Endodermal cell (in vitro differentiated cells): Measurements from ENCODE around the gene NAPSA. TPM values are rescaled to one million over a fixed set of nuclear protein-coding genes. Genes with fewer than 3 reads are reported as not detected.

ENCODE experiments used
- DNase-seq: peaks from one replicate; pipeline ENCODE4 v3.0.0-alpha.2; 2017
- H3K27ac ChIP-seq: 2 replicates; pipeline ENCODE4 v1.5.1; 2013; ENCODE audit warnings: mild to moderate bottlenecking, low read depth, low read length, moderate library complexity
- H3K27me3 ChIP-seq: 2 replicates; pipeline ENCODE4 v1.6.1; 2013; ENCODE audit warnings: mild to moderate bottlenecking, low read length, moderate library complexity; ENCODE audit not compliant: insufficient read depth, control insufficient read depth, poor library complexity, severe bottlenecking
- H3K36me3 ChIP-seq: 2 replicates; pipeline ENCODE4 v1.7.0; 2013; ENCODE audit warnings: mild to moderate bottlenecking, low read length, moderate library complexity; ENCODE audit not compliant: control insufficient read depth, insufficient read depth
- H3K4me1 ChIP-seq: one replicate; pipeline ENCODE4 v1.7.0; 2013; ENCODE audit warnings: low read length; ENCODE audit not compliant: control insufficient read depth, insufficient read depth
- H3K4me3 ChIP-seq: 2 replicates; pipeline ENCODE4 v1.5.1; 2013; ENCODE audit warnings: mild to moderate bottlenecking, low read length, moderate library complexity
- H3K9ac ChIP-seq: 2 replicates; pipeline ENCODE4 v1.6.1; 2013; ENCODE audit warnings: mild to moderate bottlenecking, low read length, moderate library complexity; ENCODE audit not compliant: poor library complexity, severe bottlenecking; ENCODE audit errors: extremely low read depth
- H3K9me3 ChIP-seq: 2 replicates; pipeline ENCODE4 v1.6.1; 2013; ENCODE audit warnings: mild to moderate bottlenecking, low read length, moderate library complexity; ENCODE audit not compliant: control insufficient read depth
- H3K27ac Mint-ChIP-seq: 2 replicates; pipeline ENCODE4 v1.8.0; 2020; ENCODE audit warnings: mixed read lengths
- H3K27me3 Mint-ChIP-seq: 2 replicates; pipeline ENCODE4 v1.8.0; 2021; ENCODE audit warnings: mild to moderate bottlenecking, mixed read lengths; ENCODE audit not compliant: insufficient read depth
- H3K36me3 Mint-ChIP-seq: 2 replicates; pipeline ENCODE4 v1.8.0; 2020; ENCODE audit warnings: low read depth, mixed read lengths
- H3K4me1 Mint-ChIP-seq: 2 replicates; pipeline ENCODE4 v1.8.0; 2020; ENCODE audit warnings: mixed read lengths
- H3K4me3 Mint-ChIP-seq: 2 replicates; pipeline ENCODE4 v1.8.0; 2020; ENCODE audit warnings: mild to moderate bottlenecking, moderate library complexity, mixed read lengths
- H3K9me3 Mint-ChIP-seq: 2 replicates; pipeline ENCODE4 v1.8.0; 2020; ENCODE audit warnings: mild to moderate bottlenecking, mixed read lengths
- CTCF ChIP-seq: fragments of 200-600 bp; sonication (generic); conservative IDR thresholded peaks from 2 replicates; pipeline ENCODE4 v1.5.0; 2021; ENCODE audit warnings: antibody characterized with exemption, mild to moderate bottlenecking
- WGBS, 2 experiments: methylation state at CpG; one replicate each; pipeline versions ENCODE4 v1.1.5 to v1.1.7; 2013; ENCODE audit warnings: missing lambda C conversion rate in 2 of 2, mixed read lengths in 1 of 2; ENCODE audit not compliant: insufficient coverage in 1 of 2, insufficient read length in 1 of 2; 5-methylcytosine and 5-hydroxymethylcytosine counted together
- total RNA-seq, 2 donors: library from RNA; stranded (reverse); fragmentation: NEBNext Ultra II Directional in 1 of 2; extraction: Animal tissue kit (Norgen Biotek cat#: 25700) in 1 of 2; gene quantifications; 2 replicates in 1 of 2; 3 replicates in 1 of 2; pipeline ENCODE4 v1.2.1, GENCODE V29; 2021

Gene NAPSA
- total RNA-seq, 2 donors from 2014 or later = 0.91 to 1.5 TPM

- H3K9ac ChIP-seq = no peak overlapping the region
- no peak overlapping the region for H3K27ac ChIP-seq
- 38 to 68% methylated on average over 2 to 3 of the region's 4 CpGs for WGBS, 2 experiments
- no peak for DNase-seq
- no peaks in the 10 kb centered on the region for H3K9me3 ChIP-seq
- TF ChIP-seq CTCF = no peak
- no peaks in the 10 kb centered on the region for H3K36me3 ChIP-seq
- Mint-ChIP-seq H3K4me1 (peaks cover 33% of the 10 kb centered on the region), H3K27me3 (peaks cover 56% of the 10 kb centered on the region), H3K4me3 (peak overlapping the region; percentile 44), H3K27ac (no peak overlapping the region), H3K36me3 (peaks cover 7% of the 10 kb centered on the region), H3K9me3 (peaks cover 13% of the 10 kb centered on the region)
- H3K4me1 ChIP-seq = no peaks in the 10 kb centered on the region
- peaks cover 17% of the 10 kb centered on the region for H3K27me3 ChIP-seq
- no peak overlapping the region for H3K4me3 ChIP-seq
Measured at GRCh38 chr19:50327013-50327412, 38.4 kb downstream of the NAPSA start.

- Mint-ChIP-seq H3K27ac (no peak overlapping the region), H3K4me3 (peak overlapping the region; percentile 44), H3K9me3 (peaks cover 13% of the 10 kb centered on the region), H3K36me3 (peaks cover 7% of the 10 kb centered on the region), H3K4me1 (peaks cover 26% of the 10 kb centered on the region), H3K27me3 (peaks cover 48% of the 10 kb centered on the region)
- no peak overlapping the region for H3K9ac ChIP-seq
- TF ChIP-seq CTCF = no peak
- H3K27me3 ChIP-seq = peaks cover 17% of the 10 kb centered on the region
- H3K27ac ChIP-seq = no peak overlapping the region
- no peaks in the 10 kb centered on the region for H3K4me1 ChIP-seq
- 17 to 44% methylated on average over 1 to 25 of the region's 26 CpGs for WGBS, 2 experiments
- DNase-seq = no peak
- no peaks in the 10 kb centered on the region for H3K36me3 ChIP-seq
- no peaks in the 10 kb centered on the region for H3K9me3 ChIP-seq
- no peak overlapping the region for H3K4me3 ChIP-seq
Measured at GRCh38 chr19:50326101-50326664, 39.3 kb downstream of the NAPSA start.

GRCh38 chr19:50325310-50326100 lies 39.9 kb downstream of the NAPSA start:
- no peak for TF ChIP-seq CTCF
- H3K36me3 Mint-ChIP-seq = peaks cover 7% of the 10 kb centered on the region
- Histone ChIP-seq H3K27ac (no peak overlapping the region), H3K4me3 (peak overlapping the region; percentile 40), H3K9me3 (no peaks in the 10 kb centered on the region), H3K36me3 (no peaks in the 10 kb centered on the region), H3K4me1 (no peaks in the 10 kb centered on the region), H3K9ac (no peak overlapping the region), H3K27me3 (peaks cover 17% of the 10 kb centered on the region)
- WGBS, 2 experiments = 4 to 33% methylated on average over 9 to 45 of the region's 48 CpGs
- peak; percentile 98 for DNase-seq
- peaks cover 13% of the 10 kb centered on the region for H3K9me3 Mint-ChIP-seq
- H3K27ac Mint-ChIP-seq = no peak overlapping the region
- peak overlapping the region; percentile 44 for H3K4me3 Mint-ChIP-seq
- H3K27me3 Mint-ChIP-seq = peaks cover 47% of the 10 kb centered on the region
- peaks cover 25% of the 10 kb centered on the region for H3K4me1 Mint-ChIP-seq
